Hypothalamus (tissue), 51 donors: Measurements from ENCODE around the gene UNC13C.

ENCODE experiments used
- DNase-seq, 51 donors: peaks; one replicate each; lab custom pipeline; 2025; lab: John Stamatoyannopoulos, UW

UNC13C gene

DNA sequence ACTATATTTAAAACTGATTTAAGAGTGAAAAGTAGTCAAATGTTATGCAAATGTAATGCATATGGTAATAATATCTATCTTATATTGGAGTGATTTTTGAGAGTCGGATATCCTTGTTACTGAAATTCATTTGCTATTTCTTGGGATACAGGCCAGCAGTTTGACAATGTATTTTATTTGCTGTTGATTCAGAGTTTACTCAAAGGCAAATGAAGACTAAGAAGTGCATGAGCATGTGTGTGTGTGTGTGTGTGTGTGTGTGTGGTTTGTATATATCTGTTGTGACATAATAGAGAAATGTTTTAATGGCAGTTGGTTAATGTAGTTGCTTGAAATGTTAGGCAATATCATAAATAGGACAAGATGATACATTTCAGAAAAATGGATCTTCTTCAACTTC, 39.0 kb downstream of the UNC13C start:
- no peak for DNase-seq

DNA sequence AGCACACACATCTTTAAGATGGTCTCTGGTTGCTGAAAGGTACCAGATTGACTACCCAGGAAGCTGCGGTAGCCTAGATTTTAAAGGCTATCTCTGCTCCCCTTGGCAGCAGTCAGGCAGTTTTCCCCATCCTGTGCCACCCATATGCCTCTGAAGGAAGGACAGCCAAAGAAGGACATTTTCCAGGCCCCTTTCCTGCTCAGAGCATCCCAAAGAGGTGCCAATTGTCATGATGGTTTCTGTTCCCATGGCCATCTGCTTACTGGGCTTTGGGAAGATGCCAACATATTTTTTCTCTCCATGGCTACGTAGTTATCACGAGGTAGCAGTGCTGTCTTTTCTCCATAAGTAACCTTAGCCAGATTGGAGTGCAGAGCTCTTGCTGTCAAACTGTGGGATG, 39.7 kb downstream of the UNC13C start:
- DNase-seq, result no peak

DNA sequence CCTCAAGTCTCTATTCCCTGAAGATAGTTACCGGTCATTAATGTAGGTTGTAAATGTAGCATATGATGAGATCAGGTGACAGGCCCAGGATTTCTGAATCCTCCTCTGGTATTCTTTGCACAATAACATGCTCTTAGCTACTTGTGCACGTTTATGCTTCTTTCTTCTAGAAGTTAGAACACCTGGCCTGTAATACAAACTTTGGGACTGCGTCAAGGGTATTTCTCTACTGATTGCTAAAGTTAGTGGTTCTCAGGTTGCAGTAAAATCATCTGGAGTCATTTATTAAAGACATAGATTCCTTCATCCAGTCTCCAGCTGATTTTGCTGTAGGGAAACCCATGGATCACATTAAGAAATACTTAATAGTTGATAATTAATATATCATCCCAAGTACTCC, 48.0 kb downstream of the UNC13C start:
- DNase-seq, result no peak

- DNase-seq, result no peak
Measured at GRCh38 chr15:54026891-54027290, 48.6 kb downstream of the UNC13C start.

GRCh38 chr15:54029081-54029480, 50.8 kb downstream of the UNC13C start:
- DNase-seq, result no peak

DNA sequence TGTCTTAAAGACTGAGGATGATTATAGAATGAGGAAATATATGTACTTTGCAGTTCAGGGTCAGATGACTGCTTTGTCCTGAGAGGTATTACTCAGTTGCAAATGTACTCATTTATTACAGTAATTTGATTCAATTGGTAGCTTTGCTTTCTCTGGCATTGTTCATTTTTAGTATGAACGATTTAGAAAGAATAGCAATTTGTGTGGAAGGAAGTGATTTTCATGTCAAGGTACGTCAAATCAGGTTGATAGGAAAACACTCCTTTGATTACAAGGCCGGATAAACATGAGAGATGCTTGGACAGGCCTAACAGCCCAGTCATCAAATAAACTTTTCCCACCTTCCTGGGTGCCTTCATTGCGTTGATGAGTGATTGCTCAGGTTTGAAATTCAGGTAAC, 53.8 kb downstream of the UNC13C start:
- DNase-seq, result no peak

DNA sequence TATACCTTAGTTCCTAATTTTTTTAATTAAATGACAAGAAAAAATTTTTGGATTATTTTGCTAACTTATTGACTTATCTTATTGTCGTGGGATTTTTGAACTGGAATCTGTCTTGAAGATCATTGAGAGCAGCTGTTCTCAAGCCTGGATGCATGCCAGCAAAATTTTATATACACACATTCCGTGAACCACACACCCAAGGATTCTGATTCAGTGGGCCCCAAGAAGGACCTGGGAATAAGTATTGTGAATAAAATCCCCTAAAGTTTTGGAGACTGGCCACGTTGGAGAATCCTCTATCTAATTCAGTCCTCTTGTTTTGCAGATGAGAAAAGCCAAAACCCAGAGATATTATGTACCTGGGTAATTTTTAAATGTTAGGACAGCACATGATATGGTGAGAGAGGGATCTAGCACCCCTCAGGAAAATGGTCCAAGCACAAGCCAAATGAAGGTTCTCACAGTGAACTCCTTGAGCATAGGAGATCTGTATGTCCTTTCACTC, 55.2 kb downstream of the UNC13C start:
- no peak for DNase-seq

DNA sequence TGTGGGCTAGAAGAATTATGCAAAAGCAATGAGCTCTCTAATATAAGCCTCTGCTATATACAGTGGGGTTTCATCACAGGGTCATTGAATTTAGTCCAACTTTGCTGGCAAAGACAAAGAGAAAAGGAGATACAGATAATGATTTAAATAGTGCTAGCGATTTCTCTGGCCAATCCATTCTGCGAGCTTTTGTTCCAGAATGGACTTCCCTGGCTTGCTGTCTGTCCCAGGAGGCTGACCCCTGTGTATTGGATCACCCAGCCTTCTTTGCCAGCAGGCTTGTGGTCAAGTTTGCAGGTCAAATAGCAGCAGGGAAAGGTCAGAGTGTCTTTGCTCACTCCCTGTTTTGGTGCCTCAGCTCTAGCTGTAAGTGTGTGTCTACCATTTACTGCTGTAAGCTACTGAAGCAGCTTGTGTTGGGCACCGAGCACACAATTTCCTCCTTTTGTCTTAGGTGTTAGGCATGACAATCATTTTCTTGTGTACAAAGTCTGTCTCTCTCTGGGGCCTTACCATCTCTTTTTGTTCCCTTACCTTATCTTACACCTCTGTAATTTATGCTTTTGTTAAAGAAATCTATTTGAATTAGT, 55.7 kb downstream of the UNC13C start:
- no peak for DNase-seq

DNA sequence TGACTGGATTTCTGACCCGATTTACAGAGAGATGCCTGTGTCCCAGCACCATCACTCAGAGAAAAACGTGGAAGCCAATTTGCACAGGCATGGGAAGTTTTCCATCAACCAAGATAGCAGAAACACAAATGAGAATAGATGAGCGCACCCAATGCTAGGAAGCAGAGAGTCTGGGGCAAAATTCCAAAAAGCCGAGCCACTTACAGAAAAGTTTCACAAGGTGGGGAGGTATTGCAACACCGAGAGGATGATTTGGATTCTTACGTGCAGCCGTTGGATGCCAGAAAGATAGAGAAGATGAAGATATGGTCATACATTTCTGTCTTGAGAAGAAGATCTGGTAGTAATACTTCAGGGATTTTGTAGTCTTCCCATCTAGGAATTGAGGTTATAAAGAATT, 57.4 kb downstream of the UNC13C start:
- no peak for DNase-seq

GRCh38 chr15:54045397-54045796, 67.2 kb downstream of the UNC13C start:
- no peak for DNase-seq

DNA sequence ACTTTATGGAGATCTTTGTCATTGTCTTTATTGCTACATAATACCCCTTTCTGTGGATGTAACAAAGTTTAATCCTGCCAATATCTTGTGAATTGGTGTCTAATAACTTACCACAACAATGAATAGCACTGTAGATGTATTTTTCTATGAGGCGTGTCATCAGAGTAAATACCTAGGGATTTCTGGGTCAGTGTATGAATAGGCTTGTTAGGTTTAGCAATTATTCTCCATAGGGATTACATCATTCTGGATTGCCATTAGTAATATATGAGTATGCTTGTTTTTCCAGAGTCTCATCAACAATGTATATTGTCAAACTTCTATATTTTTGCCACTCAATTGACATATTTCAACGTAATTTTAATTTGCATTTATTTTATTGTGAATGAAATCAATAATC, 67.9 kb downstream of the UNC13C start:
- DNase-seq, result no peak

DNA sequence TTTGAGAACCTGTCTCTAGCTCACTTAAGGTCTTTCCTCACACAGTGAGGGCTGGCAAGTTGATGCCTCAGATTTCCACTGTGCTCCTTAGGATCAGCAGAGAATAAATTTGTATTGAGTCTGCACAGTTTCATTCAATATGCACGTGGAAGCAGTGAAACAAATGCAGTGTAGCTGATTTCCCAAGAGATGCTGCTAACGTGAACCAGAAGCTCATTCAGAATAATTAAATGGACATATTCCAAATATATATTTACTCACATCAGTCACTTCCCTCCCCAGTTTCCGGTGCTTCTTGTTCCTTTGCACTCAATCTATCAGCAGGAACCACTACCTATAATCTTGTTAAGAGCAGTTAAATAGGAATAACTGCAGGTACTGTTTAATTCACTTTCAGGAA, 86.1 kb downstream of the UNC13C start:
- DNase-seq, result no peak

DNA sequence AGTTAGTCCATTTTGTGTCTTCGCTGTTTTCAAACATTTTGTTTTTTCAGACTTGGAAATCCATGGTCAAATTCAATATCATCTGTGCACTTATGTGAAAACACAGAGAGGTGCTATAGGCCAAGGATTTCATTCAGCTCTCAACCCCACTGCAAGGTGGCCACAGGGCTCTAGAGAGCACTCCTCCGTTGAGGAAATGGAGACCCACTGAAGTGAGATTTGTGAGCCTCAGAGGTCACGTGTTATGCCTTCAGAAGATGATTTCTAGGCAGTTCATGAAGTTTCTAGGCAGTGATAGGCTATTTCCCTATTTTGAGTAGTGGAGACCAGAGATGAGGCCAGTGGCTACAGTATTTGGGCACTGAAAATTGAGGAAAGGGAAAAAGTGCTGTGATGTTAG, 88.2 kb downstream of the UNC13C start:
- no peak for DNase-seq

GRCh38 chr15:54082836-54083492, 104.7 kb downstream of the UNC13C start:
- no peak for DNase-seq

DNA sequence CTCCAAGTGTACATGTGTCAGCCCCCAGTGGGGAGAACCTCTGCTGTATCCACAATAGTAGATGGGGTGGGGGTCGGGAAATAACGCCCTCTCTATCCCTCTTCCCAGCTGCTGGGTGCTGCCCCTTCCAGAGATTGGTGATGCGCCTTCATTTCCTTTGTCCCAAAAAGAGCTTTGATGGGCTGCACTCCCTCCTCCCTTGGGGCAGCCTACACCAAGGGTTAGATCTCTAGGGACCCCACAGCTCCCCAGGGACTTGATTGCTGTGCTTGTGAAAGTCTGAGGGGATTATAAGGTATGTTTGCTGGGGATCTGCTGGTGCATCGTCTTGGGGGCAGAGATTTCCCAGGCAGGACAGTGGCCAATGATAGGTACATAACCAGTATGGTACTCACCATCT, 105.3 kb downstream of the UNC13C start:
- no peak for DNase-seq

GRCh38 chr15:54083991-54084390, 105.8 kb downstream of the UNC13C start:
- DNase-seq, result no peak

GRCh38 chr15:54088837-54089236, 110.6 kb downstream of the UNC13C start:
- no peak for DNase-seq

- DNase-seq, result no peak
Measured at GRCh38 chr15:54089776-54090175, 111.5 kb downstream of the UNC13C start.

- no peak for DNase-seq
Measured at GRCh38 chr15:54091651-54092050, 113.4 kb downstream of the UNC13C start.

GRCh38 chr15:54094661-54095060, 116.4 kb downstream of the UNC13C start:
- DNase-seq, result no peak

DNA sequence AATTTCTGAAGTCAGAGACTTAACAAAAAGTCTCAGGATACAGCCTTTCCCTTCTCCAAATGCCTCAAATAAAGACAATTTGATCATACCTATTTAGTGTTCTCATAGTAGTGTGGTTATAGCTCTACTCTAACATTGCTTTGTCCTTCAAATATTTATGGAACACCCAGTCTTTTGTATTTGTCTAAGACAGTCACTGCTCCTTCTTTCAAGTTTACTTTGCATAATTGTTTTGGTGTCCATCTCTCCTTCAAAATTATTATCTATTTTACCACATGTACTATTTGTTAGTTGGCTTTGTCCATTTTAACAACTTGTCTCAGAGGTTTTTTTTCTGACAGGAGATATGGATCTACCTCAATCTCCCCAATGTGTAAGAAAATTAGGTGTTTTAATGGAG, 118.8 kb downstream of the UNC13C start:
- DNase-seq, result no peak

GRCh38 chr15:54099010-54099409, 120.8 kb downstream of the UNC13C start:
- DNase-seq, result no peak
